H4 (cell line): ENCODE results near the gene ZNF335. TPM values are rescaled to one million over a fixed set of nuclear protein-coding genes. Genes with fewer than 3 reads are reported as not detected.
"Not testable (repeated sequence)": the region's sequence is repeated elsewhere in the genome, so short reads cannot be mapped to it uniquely, and the experiment has no call there.

Experiments
- DNase-seq: peaks from one replicate; pipeline ENCODE4 v3.0.0-alpha.2; 2015; ENCODE audit warnings: low spot score
- total RNA-seq: library from RNA; depleted of rRNA; stranded (reverse); fragments of >200 nt; shearing (Covaris generic); gene quantifications from 2 replicates; pipeline ENCODE4 v1.2.3, GENCODE V29; 2014

ZNF335 gene
- total RNA-seq, 1 experiment from 2014 or later, result 7.1 TPM

DNA sequence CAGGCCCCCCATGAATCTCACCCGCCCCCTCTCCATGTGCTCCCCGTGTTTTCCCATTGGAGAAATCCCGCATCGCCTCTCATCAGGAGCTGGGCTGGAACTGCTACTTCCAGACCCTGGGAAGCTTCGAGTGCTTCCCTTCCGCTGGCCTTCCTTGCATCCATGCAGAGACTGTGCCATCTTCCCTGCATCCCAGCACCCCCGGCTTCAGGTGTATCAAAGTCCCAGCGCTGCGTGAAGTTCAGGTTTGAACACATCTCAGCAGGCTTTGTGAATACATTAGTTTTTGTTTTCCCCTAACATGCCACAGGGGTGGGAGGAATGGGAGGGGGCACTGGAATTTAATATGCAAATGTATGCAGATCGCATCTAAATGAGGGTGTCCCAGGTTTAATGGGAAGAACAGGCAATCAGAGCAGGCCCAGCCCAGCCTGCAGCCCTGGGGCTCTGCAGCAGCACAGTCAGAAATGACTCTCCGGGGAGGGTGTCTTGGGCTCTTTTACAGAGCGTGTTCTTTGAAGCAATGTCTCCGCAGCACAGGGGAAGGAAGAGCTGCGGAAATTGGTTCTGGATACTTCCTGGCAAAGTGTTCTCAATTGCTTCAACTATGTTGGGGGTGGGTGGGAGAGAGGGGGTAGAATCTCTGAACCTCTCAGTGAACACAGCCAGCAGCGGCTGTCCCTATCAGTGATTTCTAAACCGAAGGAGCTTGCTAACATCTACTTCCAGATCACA, 28.4 kb upstream of the ZNF335 start:
- no peak for DNase-seq

DNA sequence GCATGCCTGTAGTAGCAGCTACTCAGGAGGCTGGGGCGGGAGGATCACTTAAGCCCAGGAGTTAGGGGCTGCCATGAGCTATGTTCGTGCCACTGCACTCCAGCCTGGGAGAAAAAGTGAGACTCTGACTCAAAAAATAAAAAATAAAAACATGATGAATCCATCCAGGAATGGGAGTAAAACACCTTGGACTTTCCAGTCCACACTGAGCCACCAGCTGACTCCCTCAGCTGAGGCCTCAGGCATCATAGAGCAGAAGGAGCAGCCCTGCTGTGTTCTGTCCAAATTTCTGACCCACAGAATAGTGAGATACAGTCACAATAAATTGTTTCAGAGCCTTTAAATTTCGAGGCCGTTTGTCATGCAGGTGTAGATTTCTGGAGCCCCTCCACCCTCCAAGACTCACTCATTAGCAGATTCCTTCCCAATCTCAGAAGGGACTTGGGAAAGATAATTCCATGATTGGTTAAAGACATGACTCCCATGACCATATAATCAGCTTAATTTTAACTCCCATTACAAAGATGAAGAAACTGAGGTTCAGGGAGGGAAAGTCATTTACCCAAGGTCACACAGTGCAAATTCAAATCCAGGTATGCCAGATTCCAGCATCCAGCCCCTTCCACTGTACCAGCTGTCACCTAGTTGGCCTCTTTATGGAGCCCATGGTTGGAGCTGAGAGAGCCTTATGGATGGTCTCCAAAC, 27.7 kb upstream of the ZNF335 start:
- no peak for DNase-seq

DNA sequence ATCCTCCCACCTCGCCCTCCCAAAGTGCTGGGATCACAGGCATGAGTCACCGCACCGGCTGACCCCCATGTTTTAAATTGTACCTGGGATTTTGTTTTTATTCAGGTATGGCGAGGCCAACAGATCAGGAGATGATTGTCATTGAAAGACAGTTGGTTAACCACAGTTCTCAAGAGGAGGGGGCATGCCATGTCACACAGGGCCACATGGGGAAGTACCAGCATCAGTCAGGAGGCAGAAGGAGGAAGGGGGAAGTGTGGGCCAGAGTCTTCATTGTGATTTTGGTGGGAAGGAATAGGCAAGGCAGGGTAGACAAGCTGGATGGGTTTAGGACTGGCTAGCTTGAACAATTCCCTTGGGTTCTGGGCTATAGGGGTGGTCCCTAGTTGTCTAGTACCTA, 26.8 kb upstream of the ZNF335 start:
- DNase-seq, result no peak

DNA sequence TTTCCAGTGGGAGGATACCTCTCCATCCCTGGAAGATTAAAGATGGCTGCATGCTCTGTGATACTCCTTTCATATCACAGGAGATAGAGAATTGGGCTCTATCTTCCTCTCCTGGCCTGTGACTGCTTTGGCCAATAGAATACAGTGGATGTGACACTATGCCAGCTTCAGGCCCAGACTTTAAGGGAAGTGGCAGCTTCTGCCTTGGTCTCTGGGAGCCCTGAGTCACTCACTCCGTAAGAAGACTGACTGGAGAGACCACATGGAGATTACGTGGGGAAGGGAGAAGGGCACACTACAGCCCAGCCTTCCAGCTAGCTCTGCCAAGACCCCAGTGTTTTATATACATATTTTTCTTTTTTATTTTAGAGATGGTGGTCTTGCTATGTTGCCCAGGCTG, 26.3 kb upstream of the ZNF335 start:
- no peak for DNase-seq

DNA sequence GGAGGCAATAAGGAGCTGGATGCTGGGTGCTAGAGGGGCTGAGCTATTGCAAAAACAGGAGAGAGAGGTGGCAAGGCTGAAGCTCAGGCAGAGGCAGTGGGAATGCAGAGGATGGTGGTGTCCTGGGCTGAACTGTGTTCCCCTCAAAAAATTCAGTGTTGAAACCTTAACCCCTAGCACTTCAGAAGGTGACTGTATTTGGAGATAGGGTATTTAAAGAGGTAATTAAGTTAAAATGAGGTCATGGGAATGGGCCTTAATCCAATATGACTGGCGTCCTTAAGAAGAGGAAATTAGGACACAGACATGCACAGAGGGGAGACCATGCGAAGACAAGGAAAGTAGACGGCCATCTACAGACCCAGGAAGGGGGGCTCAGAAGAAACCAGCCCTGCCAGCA, 25.2 kb upstream of the ZNF335 start:
- no peak for DNase-seq

DNA sequence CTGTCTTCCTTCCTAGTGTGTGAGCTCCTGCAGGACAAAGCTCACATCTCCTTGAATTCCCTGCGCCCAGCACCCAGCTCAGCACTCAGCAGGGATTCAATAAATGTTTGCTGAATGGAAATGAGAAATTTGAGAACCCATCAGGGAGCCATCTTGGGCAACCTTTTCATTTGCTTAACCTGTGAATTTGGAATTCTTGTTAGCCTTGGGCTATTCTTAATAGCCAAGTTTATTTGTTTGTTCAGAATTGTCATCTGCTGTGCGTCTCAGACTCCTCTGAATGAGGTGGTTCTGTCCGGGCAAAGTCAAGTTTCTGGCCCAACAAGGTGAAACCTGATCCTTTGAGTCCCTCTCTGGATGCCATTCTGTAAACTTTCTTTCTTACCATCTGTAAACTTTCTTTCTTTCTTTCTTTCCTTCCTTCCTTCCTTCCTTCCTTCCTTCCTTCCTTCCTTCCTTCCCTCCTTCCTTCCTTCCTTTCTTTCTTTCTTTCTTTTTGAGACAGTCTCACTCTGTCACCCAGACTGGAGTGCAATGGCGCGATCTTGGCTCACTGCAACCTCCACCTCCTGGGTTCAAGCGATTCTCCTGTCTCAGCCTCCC, 23.6 kb upstream of the ZNF335 start:
- not testable (repeated sequence) for DNase-seq

DNA sequence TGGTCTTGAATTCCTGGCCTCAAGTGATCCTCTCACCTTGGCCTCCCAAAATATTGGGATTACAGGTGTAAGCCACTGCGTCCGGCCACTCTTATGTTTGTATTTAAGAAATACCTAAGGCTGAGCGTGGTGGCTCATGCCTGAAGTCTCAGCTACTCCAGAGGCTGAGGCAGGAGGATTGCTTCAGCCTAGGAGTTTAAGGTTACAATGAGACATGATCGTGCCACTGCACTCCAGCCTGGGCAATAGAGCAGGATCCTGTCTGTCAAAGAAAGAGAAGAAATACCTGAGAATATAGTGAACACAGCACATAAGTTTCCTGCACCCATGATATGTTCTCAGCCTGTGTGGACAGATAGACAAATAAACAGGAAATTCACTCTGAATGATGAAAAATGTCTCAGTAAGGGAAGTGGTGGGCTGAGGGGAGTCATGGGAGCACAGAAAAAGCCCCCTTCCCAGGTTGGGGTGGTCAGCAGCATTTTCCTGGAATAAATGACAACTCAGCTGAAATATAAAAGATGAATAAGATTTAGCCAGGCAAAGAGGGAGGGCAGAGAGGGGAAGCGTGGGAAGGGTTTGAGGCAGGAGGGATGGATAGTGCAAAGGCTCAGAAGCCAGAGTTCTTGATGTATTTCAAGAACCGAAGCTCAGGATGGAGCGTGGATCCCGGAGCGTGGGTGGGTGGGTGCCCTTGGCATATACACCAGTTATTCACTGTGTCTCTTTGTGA, 22.9 kb upstream of the ZNF335 start:
- no peak for DNase-seq

DNA sequence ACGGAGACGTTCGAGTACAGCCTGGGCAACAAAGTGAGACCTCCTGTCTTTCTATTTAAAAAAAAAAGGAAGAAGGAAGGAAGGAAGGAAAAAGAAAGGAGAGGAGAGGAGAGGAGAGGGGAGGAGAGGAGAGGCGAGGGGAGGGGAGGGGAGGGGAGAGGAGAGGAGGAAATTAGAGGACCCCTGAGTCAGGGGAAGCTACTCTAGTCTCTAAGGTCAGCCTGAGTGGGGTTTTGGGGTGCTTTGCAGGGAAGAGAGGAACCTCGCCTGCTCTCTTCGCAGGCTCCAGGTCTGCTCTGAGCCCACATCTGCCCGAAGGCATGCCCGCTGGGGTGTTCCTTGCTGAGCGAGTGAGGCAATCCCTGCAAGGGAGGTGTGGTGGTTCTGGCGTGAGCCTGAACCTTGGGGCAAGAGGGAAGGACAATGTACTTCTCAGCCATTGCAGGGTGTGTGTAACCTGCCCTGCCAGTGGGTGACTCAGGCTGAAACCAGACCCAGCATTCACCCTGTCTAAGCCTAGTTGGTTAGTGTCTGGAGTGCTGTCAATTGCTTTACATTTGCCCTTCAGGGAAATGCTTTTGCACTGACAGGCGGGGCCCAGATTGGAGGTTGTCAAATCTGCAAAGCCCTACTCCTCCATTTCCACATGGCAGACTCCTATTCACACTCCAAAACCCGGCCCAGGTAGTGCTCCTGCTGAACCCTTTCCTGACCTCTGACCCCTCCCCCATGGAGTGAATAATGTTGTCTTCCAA, 21.4 kb upstream of the ZNF335 start:
- peak; percentile 78 for DNase-seq

DNA sequence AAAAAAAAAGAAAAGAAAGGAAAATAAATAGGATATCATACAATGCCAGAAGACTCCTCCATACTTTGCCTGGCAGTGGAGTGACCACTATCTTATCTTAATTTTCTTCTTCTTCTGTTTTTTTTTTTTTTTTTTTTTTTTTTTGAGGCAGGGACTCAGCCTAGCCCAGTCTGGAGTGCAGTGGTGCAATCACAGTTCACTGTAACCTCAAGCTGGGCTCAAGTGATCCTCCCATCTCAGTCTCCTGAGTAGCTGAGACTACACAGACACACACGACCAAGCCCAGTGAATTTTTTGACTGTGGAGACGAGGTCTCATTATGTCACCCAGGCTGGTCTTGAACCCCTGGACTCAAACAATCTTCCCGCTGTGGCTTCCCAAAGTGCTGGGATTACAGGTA, 19.6 kb upstream of the ZNF335 start:
- DNase-seq, result no peak

DNA sequence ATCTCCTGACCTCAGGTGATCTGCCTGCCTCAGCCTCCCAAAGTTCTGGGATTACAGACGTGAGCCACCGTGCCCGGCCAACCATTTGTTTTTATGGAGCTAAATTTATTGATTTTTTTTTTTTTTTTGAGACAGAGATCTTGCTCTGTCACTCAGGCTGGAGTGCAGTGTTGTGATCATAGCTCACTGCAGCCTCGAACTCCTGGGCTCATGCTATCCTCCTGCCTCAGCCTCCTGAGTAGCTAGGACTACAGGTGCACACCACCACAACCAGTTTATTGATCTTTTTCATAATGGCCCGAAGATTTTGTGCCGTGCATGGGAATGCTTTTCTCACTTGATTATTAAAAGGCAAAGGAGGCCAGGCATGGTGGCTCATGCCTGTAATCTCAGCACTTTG, 16.8 kb upstream of the ZNF335 start:
- not testable (repeated sequence) for DNase-seq

DNA sequence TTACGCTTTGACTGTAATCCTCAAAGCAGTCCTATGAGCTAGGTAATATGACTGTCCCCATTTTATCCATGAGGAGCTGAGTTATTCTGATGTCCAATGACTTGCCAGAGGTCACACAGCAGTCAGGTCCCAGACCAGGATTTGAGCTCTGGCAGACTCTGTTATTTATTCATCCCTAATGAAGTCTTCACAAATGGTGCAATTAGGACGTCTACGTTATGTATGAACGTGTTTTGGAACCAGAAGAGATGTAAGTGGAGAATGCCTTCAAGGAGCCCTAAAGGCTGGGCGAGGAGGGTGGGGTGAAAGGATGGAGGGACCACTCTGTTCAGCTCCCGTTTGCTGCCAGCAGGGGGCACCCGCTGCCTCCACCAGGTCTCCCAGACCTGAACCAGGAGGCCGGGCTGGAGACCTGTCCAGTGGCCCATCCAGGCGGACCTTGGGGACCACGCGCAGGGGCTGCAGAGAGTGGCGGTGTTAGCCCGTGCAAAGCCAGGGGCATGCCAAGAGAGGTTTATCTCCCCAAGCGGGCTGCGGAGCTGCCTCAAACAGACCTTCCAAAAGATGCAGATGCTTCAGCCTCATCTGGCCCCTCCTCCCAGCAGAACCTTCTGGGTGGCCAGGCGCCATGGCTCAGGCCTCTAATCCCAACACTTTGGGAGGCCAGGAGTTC, 15.2 kb upstream of the ZNF335 start:
- DNase-seq, result peak; percentile 56

DNA sequence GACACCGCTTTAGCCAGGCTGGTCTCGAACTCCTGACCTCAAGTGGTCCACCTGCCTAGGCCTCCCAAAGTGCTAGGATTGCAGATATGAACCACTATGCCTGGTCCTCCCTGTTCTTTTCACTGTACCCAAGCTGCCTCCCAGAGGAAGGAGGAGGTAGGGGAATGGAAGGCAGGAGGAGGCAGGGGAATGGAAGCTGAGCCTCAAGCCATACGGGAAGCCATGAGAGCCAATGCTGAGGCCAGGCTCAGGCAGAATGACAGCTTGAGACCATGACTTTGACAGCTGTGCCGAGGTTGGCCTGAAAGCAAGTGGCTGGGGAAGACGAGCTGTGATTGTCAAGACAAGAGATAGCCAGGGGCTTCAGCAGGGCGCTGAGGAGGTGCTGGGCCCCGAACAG, 13.6 kb upstream of the ZNF335 start:
- DNase-seq, result no peak

DNA sequence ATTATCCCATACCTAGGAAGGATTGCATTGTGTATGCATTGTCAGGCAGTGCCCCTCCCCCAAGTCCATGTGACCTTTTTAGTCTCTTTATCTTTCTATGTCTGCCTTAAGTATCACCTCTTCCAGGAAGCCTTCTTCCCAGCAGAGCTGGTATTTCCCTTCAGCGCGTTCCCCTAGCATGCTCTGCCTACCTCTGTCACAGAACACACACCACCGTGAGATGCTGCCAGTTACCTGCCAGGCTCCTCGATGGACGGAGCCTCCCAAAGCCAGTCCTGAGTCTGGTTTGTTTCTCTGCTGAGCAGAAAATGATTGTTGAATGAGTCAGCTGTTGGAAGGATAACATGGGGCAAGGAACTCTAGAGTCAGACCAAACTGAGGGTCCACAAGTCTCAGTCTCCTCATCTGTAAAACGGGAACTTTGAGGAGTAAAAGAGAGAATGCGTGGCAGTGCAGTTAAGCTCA, 11.3 kb upstream of the ZNF335 start:
- no peak for DNase-seq

DNA sequence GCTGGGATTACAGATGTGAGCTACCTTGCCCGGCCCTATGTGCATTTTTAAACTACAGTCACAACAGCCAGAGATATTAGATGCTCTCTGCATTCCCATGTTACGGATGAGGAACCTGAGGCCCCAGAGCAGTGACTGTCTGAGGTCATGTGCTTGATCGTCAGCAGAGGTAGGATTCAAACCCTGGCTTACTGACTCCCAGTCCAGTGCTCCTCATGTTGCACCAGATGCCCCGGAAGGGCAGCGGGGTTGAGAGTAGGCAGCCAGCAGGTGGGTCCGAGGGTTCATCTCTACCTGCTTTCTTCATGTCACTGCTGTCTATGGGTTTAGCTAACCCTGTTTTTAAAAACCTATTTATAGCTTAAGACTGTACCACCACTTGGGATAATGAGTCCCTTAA, 9.3 kb upstream of the ZNF335 start:
- no peak for DNase-seq

DNA sequence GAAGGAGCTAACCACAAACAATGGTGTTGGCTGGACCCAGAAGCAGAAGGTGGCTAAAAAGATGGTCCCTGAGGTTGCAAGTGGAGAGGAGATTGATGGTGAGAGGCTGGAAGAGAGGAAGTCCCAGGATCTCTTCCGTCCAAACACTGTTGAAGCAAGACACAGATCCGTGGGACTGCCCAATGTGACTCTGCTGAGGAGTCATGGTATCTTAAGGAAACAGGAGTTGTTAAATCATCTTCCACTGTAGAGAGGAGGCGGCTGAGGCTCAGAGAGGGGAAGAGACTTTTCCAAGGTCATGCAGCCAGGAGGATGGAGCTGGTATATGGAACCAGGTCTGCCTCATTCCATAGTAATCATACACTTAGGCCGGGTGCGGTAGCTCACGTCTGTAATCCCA, 4.1 kb upstream of the ZNF335 start:
- DNase-seq, result no peak

DNA sequence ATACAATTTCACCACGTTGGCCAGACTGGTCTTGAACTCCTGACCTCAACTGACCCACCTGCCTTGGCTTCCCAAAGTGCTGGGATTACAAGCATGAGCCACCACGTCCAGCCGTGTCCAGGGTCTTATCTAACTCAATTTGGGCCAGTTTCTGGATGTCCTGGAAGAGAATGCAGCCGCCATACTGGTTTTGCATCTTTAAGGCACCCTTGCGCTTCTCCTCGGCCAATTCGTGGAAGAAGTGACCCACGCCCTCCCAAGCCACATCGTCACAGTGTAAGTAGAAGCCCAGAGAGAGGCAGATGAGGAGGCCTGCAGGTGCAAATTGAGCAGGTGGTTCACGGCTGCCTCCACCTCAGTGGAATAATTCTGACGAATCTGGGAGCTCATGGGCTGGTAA, 3.7 kb upstream of the ZNF335 start:
- DNase-seq, result no peak

DNA sequence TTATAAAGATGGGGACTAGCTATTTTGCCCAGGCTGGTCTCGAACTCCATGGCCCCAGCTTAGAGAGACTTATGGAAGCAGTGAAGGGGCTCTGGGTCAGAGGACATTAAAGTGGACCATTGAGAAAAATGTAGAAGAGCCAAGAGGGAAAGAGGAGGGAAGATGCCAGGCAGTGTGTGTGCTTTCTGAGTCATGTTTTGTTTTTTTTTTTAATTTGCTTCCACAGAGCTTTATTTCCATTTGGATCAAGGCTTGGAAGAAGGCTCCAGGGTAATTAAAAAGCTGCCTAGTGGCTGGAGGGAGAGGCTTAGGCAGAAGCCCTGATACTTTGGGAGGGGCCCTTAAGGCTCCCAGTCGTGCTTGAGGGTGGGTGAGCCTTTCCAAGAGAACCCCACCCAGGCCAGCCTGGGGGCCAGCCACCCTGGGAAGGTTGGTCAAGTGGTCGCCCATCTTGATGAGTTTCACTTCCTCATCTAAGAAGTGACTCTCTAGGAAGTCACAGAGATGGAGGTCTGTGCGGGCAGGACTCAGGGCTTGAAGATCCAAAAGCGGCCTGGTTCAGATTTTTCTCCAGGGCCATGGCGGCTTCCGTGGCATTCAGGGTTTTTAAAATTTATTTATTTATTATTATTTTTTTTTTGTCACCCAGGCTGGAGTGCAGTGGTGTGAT, 3.0 kb upstream of the ZNF335 start:
- DNase-seq, result no peak

DNA sequence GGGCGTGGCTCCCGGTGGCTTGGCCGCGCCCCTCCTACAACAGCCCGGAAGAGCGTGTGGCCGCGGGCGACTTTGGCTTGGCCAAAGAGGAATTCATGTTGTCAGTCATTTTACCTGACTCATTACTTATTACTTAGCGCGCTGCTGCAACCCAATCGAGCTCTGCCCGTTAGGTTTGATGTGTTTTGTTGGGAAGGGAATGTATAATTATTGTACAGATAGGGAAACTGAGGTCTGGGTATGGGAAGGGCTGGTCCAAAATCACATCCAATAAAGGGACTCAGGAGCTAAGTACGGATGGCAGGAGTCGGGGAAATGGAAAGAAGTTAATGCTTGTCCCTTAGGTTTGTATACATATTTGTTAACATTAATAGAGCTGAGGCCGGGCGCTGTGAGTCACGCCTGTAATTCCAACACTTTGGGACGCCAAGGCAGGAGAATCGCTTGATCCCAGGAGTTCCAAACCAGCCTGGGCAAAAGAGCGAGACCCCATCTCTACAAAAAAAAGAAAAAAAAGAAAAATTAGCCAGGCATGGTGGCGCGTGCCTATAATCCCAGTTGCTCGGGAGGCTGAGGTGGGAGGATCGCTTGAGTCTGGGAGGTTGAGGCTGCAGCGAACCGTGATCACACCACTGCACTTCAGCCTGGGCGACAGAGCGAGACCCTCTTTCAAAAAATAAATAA, 639 bp upstream of the ZNF335 start:
- DNase-seq, result peak; percentile 87

DNA sequence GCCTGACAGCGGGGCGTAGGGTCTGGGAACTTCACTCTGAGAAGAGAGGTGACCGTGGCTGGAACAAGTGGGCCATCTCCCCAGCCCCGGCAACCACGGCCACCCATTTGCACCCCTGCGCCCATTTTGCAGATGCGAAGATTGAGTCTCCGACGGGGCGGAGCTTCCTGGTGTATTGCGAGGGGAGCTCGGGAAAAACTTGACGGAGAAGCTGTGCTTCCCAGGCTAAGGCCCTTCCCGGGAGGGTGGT, 653 bp downstream of the ZNF335 start:
- DNase-seq, result no peak
